A549 (cell line): ENCODE data around the gene NOC3L. TPM values are rescaled to one million over a fixed set of nuclear protein-coding genes. Genes with fewer than 3 reads are reported as not detected.

Experiments
- ATAC-seq, 2 experiments: fragments of 200-7000 bp in 1 of 2; fragments of >200 bp in 1 of 2; cut with Nextera tagmentation in 1 of 2; cut with Tn5 transposase in 1 of 2; 3 replicates each; pipeline versions ENCODE4 v1.8.0 to v1.9.1; 2018 to 2020; ENCODE audit warnings: mild to moderate bottlenecking in 1 of 2, moderate library complexity in 1 of 2
- CTCF ChIA-PET: fragments of 300-600 bp; sonication (Branson Sonifier 250); formaldehyde crosslinking; extraction: SDS; loops from one replicate; lab custom pipeline; 2021; ENCODE audit warnings: antibody characterized with exemption, inconsistent platforms; lab: Yijun Ruan, JAX
- POLR2A ChIA-PET: fragments of 350-600 bp; formaldehyde crosslinking; extraction: SDS; loops from one replicate; lab custom pipeline; 2021; ENCODE audit warnings: antibody characterized with exemption, inconsistent platforms; lab: Yijun Ruan, JAX
- DNase-seq, 2 experiments: peaks; one replicate each; pipeline versions ENCODE4 v3.0.0 to v3.0.0-alpha.2; 2011 to 2016; ENCODE audit warnings: low read depth in 1 of 2, low spot score in 1 of 2
- FAIRE-seq: peaks from 2 replicates; lab custom pipeline; 2011; peaks lifted over from hg19 to GRCh38; lab: Jason Lieb, UNC
- H3K27ac ChIP-seq, 2 experiments: fragments of >200 bp; sonication (Bioruptor Twin); formaldehyde crosslinking; 3 replicates each; pipeline ENCODE4 v1.5.1; 2016 to 2017
- H3K4me1 ChIP-seq: fragments of >200 bp; sonication (Bioruptor Twin); formaldehyde crosslinking; 3 replicates; pipeline ENCODE4 v1.6.1; 2016
- H3K4me2 ChIP-seq: fragments of >200 bp; sonication (Bioruptor Twin); formaldehyde crosslinking; 3 replicates; pipeline ENCODE4 v1.6.1; 2016
- H3K4me3 ChIP-seq: fragments of >200 bp; sonication (Bioruptor Twin); formaldehyde crosslinking; 3 replicates; pipeline ENCODE4 v1.5.1; 2016
- H3K9me3 ChIP-seq: fragments of >200 bp; sonication (Bioruptor Twin); formaldehyde crosslinking; 3 replicates; pipeline ENCODE4 v1.6.1; 2016
- BHLHE40 ChIP-seq: IDR thresholded peaks from 2 replicates; pipeline ENCODE4 v1.6.1; 2012; ENCODE audit warnings: low read depth, low read length, inconsistent platforms
- E2F6 ChIP-seq: IDR thresholded peaks from 2 replicates; pipeline ENCODE4 v1.6.1; 2012; ENCODE audit warnings: low read depth, borderline replicate concordance
- EHMT2 ChIP-seq: fragments of 200-600 bp; sonication (generic); IDR thresholded peaks from 2 replicates; pipeline ENCODE4 v1.6.1; 2016; ENCODE audit warnings: antibody characterized with exemption, low read depth, mild to moderate bottlenecking, moderate library complexity
- EP300 ChIP-seq, 2 experiments: fragments of >200 bp; sonication (Bioruptor Twin); formaldehyde crosslinking; IDR thresholded peaks; 2 replicates in 1 of 2; 3 replicates in 1 of 2; pipeline ENCODE4 v1.6.1; 2016 to 2017
- FOXS1 ChIP-seq: fragments of 250-450 bp; sonication (Bioruptor Pico); IDR thresholded peaks from 2 replicates; pipeline ENCODE4 v1.5.0; 2020; ENCODE audit warnings: mild to moderate bottlenecking, moderate library complexity
- HOXA7 ChIP-seq: fragments of 250-450 bp; sonication (Bioruptor Pico); IDR thresholded peaks from 2 replicates; pipeline ENCODE4 v1.5.0; 2020; ENCODE audit warnings: mild to moderate bottlenecking, moderate library complexity
- KDM5A ChIP-seq: fragments of 200-600 bp; sonication (generic); IDR thresholded peaks from 2 replicates; pipeline ENCODE4 v1.6.1; 2016; ENCODE audit warnings: antibody characterized with exemption, mild to moderate bottlenecking
- MAX ChIP-seq: IDR thresholded peaks from 2 replicates; pipeline ENCODE4 v1.6.1; 2012
- NR3C1 ChIP-seq: fragments of >200 bp; sonication (Bioruptor Twin); formaldehyde crosslinking; IDR thresholded peaks from 3 replicates; pipeline ENCODE4 v1.6.1; 2017
- PBX3 ChIP-seq: IDR thresholded peaks from 2 replicates; pipeline ENCODE4 v1.6.1; 2012
- RAD21 ChIP-seq, 2 experiments: fragments of >200 bp in 1 of 2; sonication (Bioruptor Twin) in 1 of 2; formaldehyde crosslinking in 1 of 2; IDR thresholded peaks in 1 of 2; conservative IDR thresholded peaks in 1 of 2; 2 replicates in 1 of 2; 3 replicates in 1 of 2; pipeline ENCODE4 v1.6.1; 2012 to 2018; ENCODE audit warnings: inconsistent platforms in 1 of 2
- SREBF2 ChIP-seq: fragments of 450-650 bp; IDR thresholded peaks from 2 replicates; pipeline ENCODE4 v1.6.1; 2014; ENCODE audit warnings: mild to moderate bottlenecking, moderate library complexity
- ZC3H11A ChIP-seq: fragments of 450-650 bp; IDR thresholded peaks from 2 replicates; pipeline ENCODE4 v1.6.1; 2014; ENCODE audit warnings: antibody characterized with exemption, mild to moderate bottlenecking
- ZFP36 ChIP-seq: fragments of 450-650 bp; IDR thresholded peaks from 2 replicates; pipeline ENCODE4 v1.6.1; 2014; ENCODE audit warnings: borderline replicate concordance; ENCODE audit not compliant: partially characterized antibody
- WGBS: methylation state at CpG from one replicate; pipeline ENCODE4 v1.1.6; 2017; ENCODE audit errors: missing lambda C conversion rate; 5-methylcytosine and 5-hydroxymethylcytosine counted together
- polyA plus RNA-seq, 4 experiments: library from polyadenylated mRNA; depleted of rRNA in 3 of 4; stranded (reverse); fragments of >200 nt; fragmentation: RNase III in 1 of 4; extraction: RNeasy Plus Mini Kit Qiagen cat#74134 plus additional on column Dnase treatment in 1 of 4; gene quantifications; 2 replicates in 3 of 4; 3 replicates in 1 of 4; pipeline ENCODE4 v1.2.3, GENCODE V29; 2011 to 2017
- TF ChIP-seq, protein P1 (sequence below): fragments of >200 bp; sonication (Bioruptor Twin); formaldehyde crosslinking; IDR thresholded peaks from 2 replicates; pipeline ENCODE4 v1.6.1; 2016
- TF ChIP-seq, protein P2 (sequence below): fragments of 150-350 bp; IDR thresholded peaks from 2 replicates; pipeline ENCODE4 v1.6.1; 2014; ENCODE audit warnings: low read depth, mild to moderate bottlenecking, low read length
- TF ChIP-seq, protein P3 (sequence below): fragments of >200 bp; sonication (Bioruptor Twin); formaldehyde crosslinking; IDR thresholded peaks from 3 replicates; pipeline ENCODE4 v1.6.1; 2016
- TF ChIP-seq, protein P4 (sequence below): fragments of 450-650 bp; IDR thresholded peaks from 2 replicates; pipeline ENCODE4 v1.6.1; 2014; ENCODE audit warnings: antibody characterized with exemption

Gene NOC3L
- polyA plus RNA-seq, 2 of the 4 experiments (the other 2 are of a cell fraction) = 23.1 to 41.9 TPM

GRCh38 chr10:94343151-94343550 lies 19.6 kb downstream of the NOC3L start:
- no peak overlapping the region for H3K27ac ChIP-seq
- H3K9me3 ChIP-seq = no peaks in the 10 kb centered on the region
- H3K4me1 ChIP-seq = no peaks in the 10 kb centered on the region
- ATAC-seq (no peak), FAIRE-seq (no peak), DNase-seq (no peak)
- TF ChIP-seq, protein P1, sequence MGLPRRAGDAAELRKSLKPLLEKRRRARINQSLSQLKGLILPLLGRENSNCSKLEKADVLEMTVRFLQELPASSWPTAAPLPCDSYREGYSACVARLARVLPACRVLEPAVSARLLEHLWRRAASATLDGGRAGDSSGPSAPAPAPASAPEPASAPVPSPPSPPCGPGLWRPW = no peak
- no peak overlapping the region for H3K4me3 ChIP-seq
- H3K4me2 ChIP-seq = no peak overlapping the region
- WGBS = 85% methylated on average over 3 of the region's 3 CpGs
- POLR2A ChIA-PET = no interaction called here
- CTCF ChIA-PET = interaction anchor here (0.6 to 1.6 kb wide), 5 partner anchors 19 to 166 kb away, joined by 3 to 5 read pairs (median 3); partner anchors contain the start of gene NOC3L

DNA sequence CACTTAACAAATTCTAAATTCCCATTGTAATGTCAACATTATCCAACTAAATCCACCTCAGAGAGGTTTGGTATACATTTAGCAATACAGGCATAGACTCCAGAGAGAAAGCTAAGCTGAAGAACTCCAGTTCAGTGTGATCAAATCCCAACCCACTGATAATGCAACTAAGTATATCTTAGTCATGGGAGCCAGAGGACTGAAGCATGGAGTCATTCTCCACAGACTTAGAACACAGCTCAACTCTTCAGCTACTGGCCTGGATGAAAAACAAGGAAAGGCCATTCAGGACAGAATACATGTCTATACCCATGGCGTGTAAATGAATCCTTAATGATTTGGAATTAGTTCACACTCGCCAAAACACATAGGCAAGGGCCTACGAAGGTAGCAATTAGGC lies 27.9 kb downstream of the NOC3L start:
- FAIRE-seq = no peak
- Histone ChIP-seq H3K27ac (no peak overlapping the region), H3K4me2 (no peak overlapping the region)
- CTCF ChIA-PET = interaction anchor here (1.5 to 4.7 kb wide), 4 partner anchors 15 to 419 kb away, joined by 6 to 40 read pairs (median 11); no protein-coding TSS in a partner anchor
- no peak for ATAC-seq
- POLR2A ChIA-PET = no interaction called here
- DNase-seq = no peak
- no peak for TF ChIP-seq HOXA7 (CRISPR knock-in tag)
- no peak for TF ChIP-seq KDM5A
- no peak for TF ChIP-seq BHLHE40
- no peak for TF ChIP-seq NR3C1
- TF ChIP-seq, protein P2, sequence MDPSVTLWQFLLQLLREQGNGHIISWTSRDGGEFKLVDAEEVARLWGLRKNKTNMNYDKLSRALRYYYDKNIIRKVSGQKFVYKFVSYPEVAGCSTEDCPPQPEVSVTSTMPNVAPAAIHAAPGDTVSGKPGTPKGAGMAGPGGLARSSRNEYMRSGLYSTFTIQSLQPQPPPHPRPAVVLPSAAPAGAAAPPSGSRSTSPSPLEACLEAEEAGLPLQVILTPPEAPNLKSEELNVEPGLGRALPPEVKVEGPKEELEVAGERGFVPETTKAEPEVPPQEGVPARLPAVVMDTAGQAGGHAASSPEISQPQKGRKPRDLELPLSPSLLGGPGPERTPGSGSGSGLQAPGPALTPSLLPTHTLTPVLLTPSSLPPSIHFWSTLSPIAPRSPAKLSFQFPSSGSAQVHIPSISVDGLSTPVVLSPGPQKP = no peak
- TF ChIP-seq ZC3H11A = no peak
- TF ChIP-seq RAD21 (conservative IDR thresholded peaks at IDR 0.05 in 1 of 2, IDR thresholded peaks at IDR 0.05 in 1 of 2) = no peak
- TF ChIP-seq, protein P3, sequence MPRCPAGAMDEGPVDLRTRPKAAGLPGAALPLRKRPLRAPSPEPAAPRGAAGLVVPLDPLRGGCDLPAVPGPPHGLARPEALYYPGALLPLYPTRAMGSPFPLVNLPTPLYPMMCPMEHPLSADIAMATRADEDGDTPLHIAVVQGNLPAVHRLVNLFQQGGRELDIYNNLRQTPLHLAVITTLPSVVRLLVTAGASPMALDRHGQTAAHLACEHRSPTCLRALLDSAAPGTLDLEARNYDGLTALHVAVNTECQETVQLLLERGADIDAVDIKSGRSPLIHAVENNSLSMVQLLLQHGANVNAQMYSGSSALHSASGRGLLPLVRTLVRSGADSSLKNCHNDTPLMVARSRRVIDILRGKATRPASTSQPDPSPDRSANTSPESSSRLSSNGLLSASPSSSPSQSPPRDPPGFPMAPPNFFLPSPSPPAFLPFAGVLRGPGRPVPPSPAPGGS = no peak
- TF ChIP-seq PBX3 = no peak
- no peak for TF ChIP-seq FOXS1 (CRISPR knock-in tag)
- no peak for TF ChIP-seq ZFP36
- no peak for TF ChIP-seq MAX
- no peak for TF ChIP-seq EP300 (IDR thresholded peaks at IDR 0.05)
- no peak for TF ChIP-seq EHMT2
- TF ChIP-seq SREBF2 = no peak
- TF ChIP-seq, protein P4, sequence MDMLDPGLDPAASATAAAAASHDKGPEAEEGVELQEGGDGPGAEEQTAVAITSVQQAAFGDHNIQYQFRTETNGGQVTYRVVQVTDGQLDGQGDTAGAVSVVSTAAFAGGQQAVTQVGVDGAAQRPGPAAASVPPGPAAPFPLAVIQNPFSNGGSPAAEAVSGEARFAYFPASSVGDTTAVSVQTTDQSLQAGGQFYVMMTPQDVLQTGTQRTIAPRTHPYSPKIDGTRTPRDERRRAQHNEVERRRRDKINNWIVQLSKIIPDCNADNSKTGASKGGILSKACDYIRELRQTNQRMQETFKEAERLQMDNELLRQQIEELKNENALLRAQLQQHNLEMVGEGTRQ = no peak
- TF ChIP-seq E2F6 = no peak
- TF ChIP-seq, all 56 proteins: peak for 0
- Histone ChIP-seq H3K4me1 (peaks cover 7% of the 10 kb centered on the region; the same call in 1 of the 3 replicates), H3K4me3 (no peak overlapping the region), H3K9me3 (no peaks in the 10 kb centered on the region)
- 95% methylated on average over 3 of the region's 3 CpGs for WGBS
